Measurements from ENCODE around the gene RNPS1. TPM values are rescaled to one million over a fixed set of nuclear protein-coding genes. Genes with fewer than 3 reads are reported as not detected.
A peak's percentile ranks its signal among the peaks of the same experiment; 100 is the strongest.

Gene RNPS1
- 100 to 1,000 TPM; 163 to 241 TPM for total RNA-seq

GRCh38 chr16:2267913-2268666, at the start of gene RNPS1:
Gene RNPS1, minus strand, starts transcription at chr16:2268126. Its CDS starts 3,483 bp downstream, at chr16:2264643.
- WGBS = under 1% methylated on average over 75 of the region's 88 CpGs
- intact Hi-C loops (cut with DNase I) = loop anchor here (5.0 kb wide), 1 partner anchor 234 kb away; no protein-coding TSS in a partner anchor
- peak; percentile 94 for DNase-seq (ENCODE audit: low spot score)
- Histone ChIP-seq H3K27ac (peak within 1 kb of the TSS; percentile 95 to 97), H3K36me3 (no peaks in the 10 kb centered on the region), H3K9me3 (no peaks in the 10 kb centered on the region), H3K27me3 (replicated peaks; ENCODE audit: insufficient read depth) (no peaks in the 10 kb centered on the region), H3K4me1 (replicated peaks) (peaks cover 7% of the 10 kb centered on the region), H3K4me3 (peak within 1 kb of the TSS; percentile 56 to 68)
- TF ChIP-seq CTCF (IDR thresholded peaks at IDR 0.05) = peak in 2 of 4 experiments; percentile 30 to 35
- peak; percentile 97 for TF ChIP-seq POLR2AphosphoS5 (IDR thresholded peaks at IDR 0.05)
- peak; percentile 91 for TF ChIP-seq POLR2A (IDR thresholded peaks at IDR 0.05)

GRCh38 chr16:2317231-2318020, 49.5 kb upstream of the RNPS1 start:
- H3K9me3 ChIP-seq = no peaks in the 10 kb centered on the region
- 93% methylated on average over 26 of the region's 26 CpGs for WGBS
- no peaks in the 10 kb centered on the region for H3K36me3 ChIP-seq
- intact Hi-C loops (cut with DNase I) = no loop called here
- no peaks in the 10 kb centered on the region for H3K27me3 ChIP-seq (replicated peaks; ENCODE audit: insufficient read depth)
- no peak overlapping the region for H3K27ac ChIP-seq
- no peak for TF ChIP-seq POLR2A (IDR thresholded peaks at IDR 0.05)
- no peak for TF ChIP-seq POLR2AphosphoS5 (IDR thresholded peaks at IDR 0.05)
- no peak for TF ChIP-seq CTCF (IDR thresholded peaks at IDR 0.05)
- no peak for DNase-seq (ENCODE audit: low spot score)
- no peak overlapping the region for H3K4me3 ChIP-seq
- no peaks in the 10 kb centered on the region for H3K4me1 ChIP-seq (replicated peaks)

- TF ChIP-seq POLR2AphosphoS5 (IDR thresholded peaks at IDR 0.05) (no peak), CTCF (IDR thresholded peaks at IDR 0.05) (no peak), POLR2A (IDR thresholded peaks at IDR 0.05) (no peak)
- Histone ChIP-seq H3K27me3 (replicated peaks; ENCODE audit: insufficient read depth) (no peaks in the 10 kb centered on the region), H3K9me3 (no peaks in the 10 kb centered on the region), H3K36me3 (no peaks in the 10 kb centered on the region), H3K4me1 (replicated peaks) (no peaks in the 10 kb centered on the region), H3K4me3 (no peak overlapping the region), H3K27ac (no peak overlapping the region)
- 87% methylated on average over 30 of the region's 30 CpGs for WGBS
- intact Hi-C loops (cut with DNase I) = no loop called here
- DNase-seq (ENCODE audit: low spot score) = no peak
Measured at GRCh38 chr16:2308089-2308962, 40.4 kb upstream of the RNPS1 start.

GRCh38 chr16:2299915-2300192, 31.9 kb upstream of the RNPS1 start:
- DNase-seq (ENCODE audit: low spot score) = no peak
- no peak overlapping the region for H3K4me3 ChIP-seq
- TF ChIP-seq POLR2A (IDR thresholded peaks at IDR 0.05) (no peak), CTCF (IDR thresholded peaks at IDR 0.05) (no peak), POLR2AphosphoS5 (IDR thresholded peaks at IDR 0.05) (no peak)
- H3K4me1 ChIP-seq (replicated peaks) = no peaks in the 10 kb centered on the region
- no peaks in the 10 kb centered on the region for H3K36me3 ChIP-seq
- intact Hi-C loops (cut with DNase I) = no loop called here
- H3K27me3 ChIP-seq (replicated peaks; ENCODE audit: insufficient read depth) = no peaks in the 10 kb centered on the region
- H3K27ac ChIP-seq = no peak overlapping the region
- H3K9me3 ChIP-seq = no peaks in the 10 kb centered on the region
- 53% methylated on average over 10 of the region's 10 CpGs for WGBS

Data from prostate gland (tissue), 2 donors.